ENCODE measurements around the gene LRMDA.

LRMDA gene

DNA sequence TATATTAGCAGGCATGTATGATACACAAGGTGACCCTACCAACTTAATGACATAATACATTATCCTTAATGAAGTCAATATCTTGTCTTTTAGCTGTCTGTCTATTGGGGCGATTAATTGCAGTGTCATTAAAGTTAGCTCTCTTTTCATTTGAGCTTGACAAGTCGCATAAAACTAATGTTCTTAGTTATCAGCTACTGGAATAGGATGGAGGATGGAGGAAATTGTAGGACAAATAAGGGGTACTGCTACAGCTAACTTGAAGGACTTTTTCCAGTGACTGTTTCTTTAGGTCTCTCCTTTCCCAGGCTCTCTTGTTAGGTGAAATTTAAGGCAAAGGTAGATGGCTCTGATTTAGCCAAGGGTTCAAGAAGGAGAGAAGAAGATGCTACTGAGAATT is 506.4 kb downstream of the LRMDA start:
- H3K36me3 ChIP-seq (ENCODE audit: insufficient read depth, low read length) = no peaks in the 10 kb centered on the region
- H3K27me3 ChIP-seq (ENCODE audit: insufficient read depth, low read length) = peaks cover 19% of the 10 kb centered on the region
- no peak overlapping the region for H2AFZ ChIP-seq (ENCODE audit: low read length, unreplicated experiment)
- H3K4me1 ChIP-seq (ENCODE audit: control insufficient read depth, insufficient read depth, low read length, unreplicated experiment) = no peaks in the 10 kb centered on the region
- no peak overlapping the region for H3K4me3 ChIP-seq (ENCODE audit: low read depth, low read length)
- H3K27ac ChIP-seq (ENCODE audit: low read depth, low read length) = no peak overlapping the region
- H3K79me2 ChIP-seq (ENCODE audit: control insufficient read depth, insufficient read depth, low read length, unreplicated experiment) = no peaks in the 10 kb centered on the region

DNA sequence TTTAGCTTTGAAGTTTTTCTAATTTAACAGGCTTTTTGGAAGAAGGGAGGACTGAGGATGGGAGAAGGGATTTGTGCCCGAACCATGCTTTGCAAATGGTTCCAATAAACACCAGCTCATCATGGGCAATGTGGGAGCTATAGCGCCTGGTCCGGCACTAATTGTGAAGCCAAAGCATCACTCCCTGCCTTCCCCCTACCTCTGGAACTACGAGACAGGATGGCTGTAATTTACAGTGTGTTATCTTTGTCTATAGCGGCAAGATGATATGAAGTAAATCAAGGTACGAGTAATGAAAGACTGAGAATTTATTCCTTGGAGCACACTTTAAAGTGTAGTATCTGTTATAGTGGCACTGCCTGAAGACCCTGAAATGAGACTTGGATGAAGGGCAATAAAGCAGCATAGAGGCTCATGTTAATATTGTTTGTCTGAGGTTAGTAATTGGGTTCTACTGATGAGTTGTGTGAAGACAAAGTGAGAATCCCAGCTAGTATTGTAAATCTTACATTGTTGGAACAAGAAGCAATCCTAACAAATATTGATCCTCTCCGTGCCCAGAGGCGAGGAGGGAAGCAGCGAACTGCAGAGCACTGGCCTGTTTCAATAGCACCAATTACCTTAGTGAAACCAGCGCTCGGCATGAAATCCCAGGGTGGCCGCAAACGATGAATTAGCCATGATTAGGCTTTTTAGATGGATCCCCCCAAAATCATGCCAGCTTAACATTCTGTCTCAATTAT is 507.1 kb downstream of the LRMDA start:
- H3K79me2 ChIP-seq (ENCODE audit: control insufficient read depth, insufficient read depth, low read length, unreplicated experiment) = no peaks in the 10 kb centered on the region
- no peak overlapping the region for H3K27ac ChIP-seq (ENCODE audit: low read depth, low read length)
- no peak overlapping the region for H2AFZ ChIP-seq (ENCODE audit: low read length, unreplicated experiment)
- H3K4me3 ChIP-seq (ENCODE audit: low read depth, low read length) = no peak overlapping the region
- no peaks in the 10 kb centered on the region for H3K4me1 ChIP-seq (ENCODE audit: control insufficient read depth, insufficient read depth, low read length, unreplicated experiment)
- peaks cover 15% of the 10 kb centered on the region for H3K27me3 ChIP-seq (ENCODE audit: insufficient read depth, low read length)
- H3K36me3 ChIP-seq (ENCODE audit: insufficient read depth, low read length) = no peaks in the 10 kb centered on the region

DNA sequence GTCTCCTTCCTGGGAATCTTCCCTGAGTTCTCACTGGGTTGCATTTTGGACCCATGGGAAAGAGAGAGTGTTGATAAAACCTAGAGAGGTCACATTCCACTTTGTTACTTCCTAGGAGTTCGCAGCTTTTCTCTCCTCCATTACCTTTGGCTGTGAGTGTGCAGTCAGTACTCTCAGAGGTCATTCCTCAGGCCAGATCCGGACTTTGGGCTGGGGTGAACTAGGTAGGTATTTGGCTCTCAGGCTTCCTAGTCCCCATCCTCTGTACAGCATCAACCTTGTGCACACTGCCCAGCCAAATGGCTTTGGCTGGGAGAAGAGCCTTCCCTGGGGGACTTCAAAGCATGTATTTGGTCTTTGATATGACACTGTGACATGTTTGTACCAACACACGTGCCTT is 508.1 kb downstream of the LRMDA start:
- Histone ChIP-seq H3K4me1 (ENCODE audit: control insufficient read depth, insufficient read depth, low read length, unreplicated experiment) (no peaks in the 10 kb centered on the region), H3K27ac (ENCODE audit: low read depth, low read length) (no peak overlapping the region), H3K27me3 (ENCODE audit: insufficient read depth, low read length) (peaks cover 15% of the 10 kb centered on the region), H3K79me2 (ENCODE audit: control insufficient read depth, insufficient read depth, low read length, unreplicated experiment) (no peaks in the 10 kb centered on the region), H3K4me3 (ENCODE audit: low read depth, low read length) (no peak overlapping the region), H3K36me3 (ENCODE audit: insufficient read depth, low read length) (no peaks in the 10 kb centered on the region), H2AFZ (ENCODE audit: low read length, unreplicated experiment) (no peak overlapping the region)

GRCh38 chr10:75940742-75941141 is 509.3 kb downstream of the LRMDA start:
- H3K36me3 ChIP-seq (ENCODE audit: insufficient read depth, low read length) = no peaks in the 10 kb centered on the region
- peaks cover 19% of the 10 kb centered on the region for H3K27me3 ChIP-seq (ENCODE audit: insufficient read depth, low read length)
- H3K79me2 ChIP-seq (ENCODE audit: control insufficient read depth, insufficient read depth, low read length, unreplicated experiment) = no peaks in the 10 kb centered on the region
- no peak overlapping the region for H2AFZ ChIP-seq (ENCODE audit: low read length, unreplicated experiment)
- no peaks in the 10 kb centered on the region for H3K4me1 ChIP-seq (ENCODE audit: control insufficient read depth, insufficient read depth, low read length, unreplicated experiment)
- H3K27ac ChIP-seq (ENCODE audit: low read depth, low read length) = no peak overlapping the region
- no peak overlapping the region for H3K4me3 ChIP-seq (ENCODE audit: low read depth, low read length)

DNA sequence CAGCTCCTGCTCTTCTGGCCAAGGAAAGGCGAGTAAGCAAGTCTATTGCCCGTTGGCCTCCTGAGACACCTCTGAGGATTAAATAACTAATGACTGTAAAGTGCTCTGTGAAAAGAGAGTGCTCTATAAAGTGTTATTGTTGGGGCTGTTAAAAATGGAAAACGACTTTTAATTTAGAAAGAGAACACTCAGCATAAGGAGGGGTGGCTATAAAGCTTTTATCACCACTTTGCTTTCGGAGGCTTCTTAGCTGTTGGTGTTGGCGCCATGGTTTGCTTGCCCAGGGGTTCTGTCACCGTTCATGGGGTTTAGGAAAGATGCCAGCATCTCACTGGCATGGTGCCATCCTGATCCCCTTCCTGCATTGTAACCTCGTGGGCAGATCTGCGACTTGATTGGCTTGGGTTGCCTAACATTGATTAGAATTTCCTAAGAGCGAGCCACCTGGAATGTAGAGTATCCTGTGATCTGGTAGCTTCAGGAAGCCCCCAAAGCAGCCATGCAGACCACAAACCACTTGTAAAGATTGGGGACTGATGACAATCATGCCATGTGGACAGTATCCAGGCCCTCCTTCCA is 509.9 kb downstream of the LRMDA start:
- no peak overlapping the region for H2AFZ ChIP-seq (ENCODE audit: low read length, unreplicated experiment)

DNA sequence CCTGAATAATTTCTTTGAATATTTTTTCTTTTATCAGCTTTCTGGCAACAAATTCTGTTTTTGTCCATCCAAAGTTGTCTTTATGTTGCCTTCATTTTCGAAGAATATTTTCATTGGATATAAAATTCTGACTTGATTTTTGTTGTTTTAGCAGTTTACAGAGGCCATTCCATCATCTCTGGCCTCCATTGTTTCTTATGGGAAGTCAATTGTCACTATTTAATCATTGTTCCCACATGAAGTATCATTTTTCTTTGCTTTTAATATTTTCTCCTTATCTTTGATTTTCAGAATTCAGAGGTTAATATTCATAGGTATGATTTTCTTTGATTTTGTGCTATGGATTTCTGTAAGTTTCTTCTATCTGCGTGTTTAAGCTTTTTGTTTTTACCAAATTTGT is 512.6 kb downstream of the LRMDA start:
- Histone ChIP-seq H3K36me3 (ENCODE audit: insufficient read depth, low read length) (no peaks in the 10 kb centered on the region), H3K79me2 (ENCODE audit: control insufficient read depth, insufficient read depth, low read length, unreplicated experiment) (no peaks in the 10 kb centered on the region), H3K27ac (ENCODE audit: low read depth, low read length) (no peak overlapping the region), H3K27me3 (ENCODE audit: insufficient read depth, low read length) (peaks cover 10% of the 10 kb centered on the region; the same call in 1 of the 2 replicates), H3K4me1 (ENCODE audit: control insufficient read depth, insufficient read depth, low read length, unreplicated experiment) (no peaks in the 10 kb centered on the region), H3K4me3 (ENCODE audit: low read depth, low read length) (no peak overlapping the region), H2AFZ (ENCODE audit: low read length, unreplicated experiment) (no peak overlapping the region)

More for the DNA sequence above, 509.9 kb downstream of the LRMDA start:
- Histone ChIP-seq H3K79me2 (ENCODE audit: control insufficient read depth, insufficient read depth, low read length, unreplicated experiment) (no peaks in the 10 kb centered on the region), H3K36me3 (ENCODE audit: insufficient read depth, low read length) (no peaks in the 10 kb centered on the region), H3K27ac (ENCODE audit: low read depth, low read length) (no peak overlapping the region), H3K4me1 (ENCODE audit: control insufficient read depth, insufficient read depth, low read length, unreplicated experiment) (no peaks in the 10 kb centered on the region), H3K4me3 (ENCODE audit: low read depth, low read length) (no peak overlapping the region), H3K27me3 (ENCODE audit: insufficient read depth, low read length) (peaks cover 19% of the 10 kb centered on the region)

- no peaks in the 10 kb centered on the region for H3K4me1 ChIP-seq (ENCODE audit: control insufficient read depth, insufficient read depth, low read length, unreplicated experiment)
- H3K36me3 ChIP-seq (ENCODE audit: insufficient read depth, low read length) = no peaks in the 10 kb centered on the region
- no peak overlapping the region for H3K27ac ChIP-seq (ENCODE audit: low read depth, low read length)
- H2AFZ ChIP-seq (ENCODE audit: low read length, unreplicated experiment) = no peak overlapping the region
- H3K79me2 ChIP-seq (ENCODE audit: control insufficient read depth, insufficient read depth, low read length, unreplicated experiment) = no peaks in the 10 kb centered on the region
- 0 out of 2 replicates have a peak, but pooled peaks cover 4% of the 10 kb centered on the region for H3K27me3 ChIP-seq (ENCODE audit: insufficient read depth, low read length)
- no peak overlapping the region for H3K4me3 ChIP-seq (ENCODE audit: low read depth, low read length)
Measured at GRCh38 chr10:75948583-75948982, 517.2 kb downstream of the LRMDA start.

DNA sequence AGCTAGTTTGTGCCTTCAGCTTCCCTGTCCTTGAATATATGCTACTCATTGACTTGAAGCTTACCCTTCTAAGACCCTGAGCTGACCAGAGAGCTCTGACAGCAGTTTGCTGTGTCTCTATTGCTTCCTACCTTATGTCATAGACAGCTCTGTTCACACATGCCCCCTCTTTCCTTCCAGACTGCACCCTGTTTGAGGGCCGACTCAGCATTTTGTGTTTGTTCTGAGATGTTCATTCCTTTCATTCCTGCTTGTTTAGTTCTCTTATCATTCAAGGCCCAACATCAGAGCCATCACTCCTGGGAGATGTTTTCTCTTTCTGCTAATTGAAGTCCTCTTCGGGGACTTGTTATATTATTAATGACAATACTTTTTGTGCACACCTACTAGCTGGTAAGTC is 518.9 kb downstream of the LRMDA start:
- no peaks in the 10 kb centered on the region for H3K4me1 ChIP-seq (ENCODE audit: control insufficient read depth, insufficient read depth, low read length, unreplicated experiment)

GRCh38 chr10:75950997-75951589 is 519.7 kb downstream of the LRMDA start:
- Histone ChIP-seq H3K27me3 (ENCODE audit: insufficient read depth, low read length) (no peaks in the 10 kb centered on the region), H3K36me3 (ENCODE audit: insufficient read depth, low read length) (no peaks in the 10 kb centered on the region), H3K4me3 (ENCODE audit: low read depth, low read length) (no peak overlapping the region), H3K4me1 (ENCODE audit: control insufficient read depth, insufficient read depth, low read length, unreplicated experiment) (no peaks in the 10 kb centered on the region), H2AFZ (ENCODE audit: low read length, unreplicated experiment) (no peak overlapping the region), H3K79me2 (ENCODE audit: control insufficient read depth, insufficient read depth, low read length, unreplicated experiment) (no peaks in the 10 kb centered on the region), H3K27ac (ENCODE audit: low read depth, low read length) (no peak overlapping the region)

More for the DNA sequence above, 518.9 kb downstream of the LRMDA start:
- Histone ChIP-seq H3K36me3 (ENCODE audit: insufficient read depth, low read length) (no peaks in the 10 kb centered on the region), H3K27me3 (ENCODE audit: insufficient read depth, low read length) (no peaks in the 10 kb centered on the region), H2AFZ (ENCODE audit: low read length, unreplicated experiment) (no peak overlapping the region), H3K79me2 (ENCODE audit: control insufficient read depth, insufficient read depth, low read length, unreplicated experiment) (no peaks in the 10 kb centered on the region), H3K4me3 (ENCODE audit: low read depth, low read length) (no peak overlapping the region), H3K27ac (ENCODE audit: low read depth, low read length) (no peak overlapping the region)

DNA sequence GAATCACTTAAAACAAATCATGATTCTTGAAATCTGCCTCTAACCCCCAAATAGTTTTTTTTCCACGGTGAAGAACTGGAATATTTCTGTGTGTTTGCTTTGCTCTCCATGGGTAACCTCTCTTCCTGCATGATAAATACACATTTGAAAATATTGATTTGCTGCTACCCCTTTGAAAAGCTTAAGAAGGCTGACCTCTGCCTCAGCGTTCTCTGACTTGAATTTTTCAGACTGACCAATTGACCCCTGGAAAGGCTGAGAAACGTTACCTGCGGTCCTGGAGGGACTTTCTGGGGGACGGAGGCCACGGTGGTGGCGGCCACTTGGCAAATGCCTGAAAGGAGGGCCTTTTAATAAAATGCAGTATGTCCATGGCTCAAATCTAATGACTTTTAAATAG is 520.2 kb downstream of the LRMDA start:
- no peak overlapping the region for H2AFZ ChIP-seq (ENCODE audit: low read length, unreplicated experiment)
- no peaks in the 10 kb centered on the region for H3K36me3 ChIP-seq (ENCODE audit: insufficient read depth, low read length)
- H3K4me1 ChIP-seq (ENCODE audit: control insufficient read depth, insufficient read depth, low read length, unreplicated experiment) = no peaks in the 10 kb centered on the region
- H3K27ac ChIP-seq (ENCODE audit: low read depth, low read length) = no peak overlapping the region
- no peak overlapping the region for H3K4me3 ChIP-seq (ENCODE audit: low read depth, low read length)
- H3K27me3 ChIP-seq (ENCODE audit: insufficient read depth, low read length) = no peaks in the 10 kb centered on the region
- H3K79me2 ChIP-seq (ENCODE audit: control insufficient read depth, insufficient read depth, low read length, unreplicated experiment) = no peaks in the 10 kb centered on the region

DNA sequence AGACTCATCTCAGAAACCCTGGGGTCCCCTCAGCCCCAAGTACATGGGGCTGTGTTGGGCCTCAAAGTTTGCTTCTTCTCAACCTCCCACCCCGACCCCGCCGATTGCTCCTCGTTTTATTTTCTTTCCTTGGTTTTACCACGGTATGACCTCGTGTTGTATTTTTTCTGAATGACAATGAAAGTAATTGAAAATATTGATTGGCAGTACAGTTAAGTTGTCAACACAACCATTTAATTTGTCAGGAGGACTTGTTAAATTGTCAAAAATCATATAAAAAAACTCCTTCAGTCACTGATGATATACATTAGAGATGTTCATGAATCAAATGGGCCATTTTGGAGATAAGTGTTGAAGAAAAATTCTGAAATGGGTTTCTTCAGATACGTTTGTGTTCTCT is 520.7 kb downstream of the LRMDA start:
- Histone ChIP-seq H3K4me3 (ENCODE audit: low read depth, low read length) (no peak overlapping the region), H3K4me1 (ENCODE audit: control insufficient read depth, insufficient read depth, low read length, unreplicated experiment) (no peaks in the 10 kb centered on the region), H3K36me3 (ENCODE audit: insufficient read depth, low read length) (no peaks in the 10 kb centered on the region), H2AFZ (ENCODE audit: low read length, unreplicated experiment) (no peak overlapping the region), H3K27ac (ENCODE audit: low read depth, low read length) (no peak overlapping the region), H3K79me2 (ENCODE audit: control insufficient read depth, insufficient read depth, low read length, unreplicated experiment) (no peaks in the 10 kb centered on the region), H3K27me3 (ENCODE audit: insufficient read depth, low read length) (no peaks in the 10 kb centered on the region)

Measured in ACC112 (cell line).